ENCODE data around the gene KRTAP5-3.

The KRTAP5-3 gene

GRCh38 chr11:1642288-1643145, 34.3 kb upstream of the KRTAP5-3 start:
- no peak for DNase-seq

GRCh38 chr11:1641096-1641495, 32.8 kb upstream of the KRTAP5-3 start:
- DNase-seq = no peak

- DNase-seq = no peak
These were observed 32.0 kb upstream of the KRTAP5-3 start for GRCh38 chr11:1640076-1640946.

GRCh38 chr11:1639666-1640065, 31.4 kb upstream of the KRTAP5-3 start:
- no peak for DNase-seq

- no peak for DNase-seq
These were observed 30.9 kb upstream of the KRTAP5-3 start for GRCh38 chr11:1639102-1639620.

GRCh38 chr11:1638344-1638743, 30.1 kb upstream of the KRTAP5-3 start:
- DNase-seq = no peak

GRCh38 chr11:1637628-1638027, 29.4 kb upstream of the KRTAP5-3 start:
- no peak for DNase-seq

- DNase-seq = no peak
These were observed 28.2 kb upstream of the KRTAP5-3 start for GRCh38 chr11:1636291-1636950.

- no peak for DNase-seq
These were observed 25.6 kb upstream of the KRTAP5-3 start for GRCh38 chr11:1633864-1634263.

- DNase-seq = no peak
These were observed 23.9 kb upstream of the KRTAP5-3 start for GRCh38 chr11:1632053-1632714.

- no peak for DNase-seq
These were observed 22.9 kb upstream of the KRTAP5-3 start for GRCh38 chr11:1631066-1631568.

GRCh38 chr11:1630271-1630670, 22.0 kb upstream of the KRTAP5-3 start:
- DNase-seq = no peak

GRCh38 chr11:1629326-1630185, 21.3 kb upstream of the KRTAP5-3 start, which contains the start of gene KRTAP5-5:
Gene KRTAP5-5 (plus strand): TSS chr11:1629775. CDS start chr11:1629841, 66 bp downstream.
- DNase-seq = no peak

GRCh38 chr11:1628506-1629325, 20.5 kb upstream of the KRTAP5-3 start:
- no peak for DNase-seq

- no peak for DNase-seq
These were observed 17.3 kb upstream of the KRTAP5-3 start for GRCh38 chr11:1625541-1625940.

- no peak for DNase-seq
These were observed 16.4 kb upstream of the KRTAP5-3 start for GRCh38 chr11:1624621-1625020.

GRCh38 chr11:1623716-1624115, 15.5 kb upstream of the KRTAP5-3 start:
- no peak for DNase-seq

- DNase-seq = no peak
These were observed 13.8 kb upstream of the KRTAP5-3 start, which contains the start of gene KRTAP5-4 for GRCh38 chr11:1622086-1622485. Gene KRTAP5-4 (minus strand): TSS chr11:1622138. CDS start chr11:1622093, 45 bp downstream.

GRCh38 chr11:1619449-1619848, 11.2 kb upstream of the KRTAP5-3 start:
- no peak for DNase-seq

- no peak for DNase-seq
These were observed 10.0 kb upstream of the KRTAP5-3 start for GRCh38 chr11:1618231-1618630.

All from GF-D8 (cell line).